Measurements from ENCODE around the gene EFNA5.

Gene EFNA5

DNA sequence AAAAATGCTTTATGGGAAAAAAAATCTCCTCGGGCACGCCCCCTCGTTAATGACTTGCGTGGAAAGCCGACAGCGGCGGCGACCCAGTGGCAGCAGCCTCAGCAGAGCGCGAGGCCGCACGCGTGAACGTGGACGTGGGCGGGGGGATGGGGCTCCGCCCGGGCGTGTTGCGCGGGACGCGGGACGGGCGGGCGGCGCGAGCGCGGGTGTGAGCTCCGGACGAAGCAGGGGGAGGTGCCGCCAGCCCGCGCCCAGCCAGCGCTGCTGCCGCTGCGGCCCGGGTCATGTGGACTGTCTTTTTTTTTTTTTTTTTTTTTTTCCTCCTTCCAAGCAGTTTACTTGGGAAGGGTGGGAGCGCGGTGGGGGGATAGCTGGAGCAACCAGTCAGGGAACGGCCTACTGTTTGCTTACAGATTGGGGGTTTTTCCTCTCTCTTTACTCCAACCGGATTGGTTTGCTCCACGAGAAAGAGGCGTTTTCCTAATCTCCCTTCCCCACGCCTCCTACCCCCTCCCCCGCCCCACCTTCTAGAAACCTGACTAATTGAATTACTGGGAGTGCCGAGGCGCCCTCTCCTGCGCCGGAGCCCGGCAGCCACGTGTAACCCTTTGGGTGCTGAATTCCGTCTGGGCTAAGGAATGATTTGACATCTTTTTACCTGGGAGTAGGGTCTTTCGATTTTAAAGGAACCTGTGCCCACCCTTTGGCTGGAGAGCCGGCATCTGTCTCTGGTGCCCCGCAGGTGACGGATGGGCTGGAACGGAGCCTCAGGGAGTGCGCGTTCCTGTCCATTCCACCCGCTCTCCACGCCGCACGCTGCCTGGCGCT, 1.7 kb upstream of the EFNA5 start:
- peak; percentile 92 for DNase-seq (ENCODE audit: low spot score)

DNA sequence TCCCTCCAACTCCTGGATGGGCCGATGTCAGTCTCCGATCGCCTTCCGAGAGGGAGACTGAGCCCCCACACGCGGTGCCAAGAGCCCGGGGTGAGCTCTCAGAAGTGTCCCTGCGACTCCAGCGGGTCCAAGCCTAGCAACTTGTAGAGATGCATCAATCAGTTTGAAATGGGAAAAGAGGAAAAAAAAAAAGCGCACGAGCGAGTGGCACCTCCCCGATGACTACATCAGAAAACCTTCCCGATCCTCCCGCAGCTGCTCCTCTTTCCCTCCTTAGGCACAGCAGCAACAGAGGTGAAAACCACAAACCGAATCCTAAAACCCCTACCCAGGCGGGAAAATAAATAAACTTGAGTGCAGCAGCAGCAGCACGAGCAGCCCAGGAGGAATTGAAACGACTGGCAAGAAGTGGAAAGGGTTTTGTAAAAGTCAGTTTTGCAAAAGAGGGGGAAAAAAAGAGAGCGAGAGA, 1.0 kb upstream of the EFNA5 start:
- peak; percentile 59 for DNase-seq (ENCODE audit: low spot score)

GRCh38 chr5:107670087-107670931, 428 bp downstream of the EFNA5 start:
- DNase-seq (ENCODE audit: low spot score): peak; percentile 10

DNA sequence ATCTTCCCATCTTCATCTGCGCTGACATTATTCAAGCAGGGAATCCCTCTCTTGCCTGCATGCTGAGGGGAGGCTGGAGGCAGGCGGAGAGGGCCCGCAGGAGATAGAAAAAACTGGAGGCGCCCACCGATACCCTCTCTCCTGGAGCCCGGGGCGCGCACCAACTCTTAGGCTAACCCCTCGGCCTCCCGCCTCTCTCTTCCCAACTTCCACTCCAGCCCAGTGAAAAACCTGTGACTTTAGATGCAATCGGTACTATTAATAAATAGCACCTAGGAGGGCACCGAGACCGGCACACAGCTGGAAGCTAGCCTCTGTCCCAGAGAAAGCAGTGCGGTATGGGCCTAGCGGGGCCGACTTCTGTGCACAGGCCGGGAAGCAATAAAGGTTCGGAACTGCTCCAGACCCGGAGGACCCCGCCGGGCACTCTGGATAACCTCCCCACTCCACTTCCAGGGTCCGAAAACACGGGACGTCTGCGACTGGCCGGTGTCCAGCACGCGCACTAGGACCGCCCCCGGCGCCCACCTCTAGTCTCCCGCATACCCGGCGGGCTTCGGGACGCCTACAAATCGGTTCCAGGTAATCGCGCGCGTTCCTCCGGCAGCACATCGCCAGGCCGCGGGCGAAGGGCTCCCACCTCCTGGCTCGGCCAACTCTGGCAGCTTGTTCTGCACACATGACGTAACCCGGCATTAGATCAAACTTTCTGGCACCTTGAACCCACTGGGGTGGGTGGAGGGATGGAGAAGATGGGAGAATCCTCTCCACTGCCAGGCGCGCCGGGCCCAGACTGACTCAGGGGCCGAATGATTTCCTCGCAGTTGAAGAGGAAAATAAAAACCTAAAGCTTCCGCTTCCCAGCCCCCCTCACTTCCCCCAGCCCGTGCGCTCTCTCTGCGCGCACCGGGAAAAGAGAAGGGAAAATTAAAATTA, 1.4 kb downstream of the EFNA5 start:
- no peak for DNase-seq (ENCODE audit: low spot score)

DNA sequence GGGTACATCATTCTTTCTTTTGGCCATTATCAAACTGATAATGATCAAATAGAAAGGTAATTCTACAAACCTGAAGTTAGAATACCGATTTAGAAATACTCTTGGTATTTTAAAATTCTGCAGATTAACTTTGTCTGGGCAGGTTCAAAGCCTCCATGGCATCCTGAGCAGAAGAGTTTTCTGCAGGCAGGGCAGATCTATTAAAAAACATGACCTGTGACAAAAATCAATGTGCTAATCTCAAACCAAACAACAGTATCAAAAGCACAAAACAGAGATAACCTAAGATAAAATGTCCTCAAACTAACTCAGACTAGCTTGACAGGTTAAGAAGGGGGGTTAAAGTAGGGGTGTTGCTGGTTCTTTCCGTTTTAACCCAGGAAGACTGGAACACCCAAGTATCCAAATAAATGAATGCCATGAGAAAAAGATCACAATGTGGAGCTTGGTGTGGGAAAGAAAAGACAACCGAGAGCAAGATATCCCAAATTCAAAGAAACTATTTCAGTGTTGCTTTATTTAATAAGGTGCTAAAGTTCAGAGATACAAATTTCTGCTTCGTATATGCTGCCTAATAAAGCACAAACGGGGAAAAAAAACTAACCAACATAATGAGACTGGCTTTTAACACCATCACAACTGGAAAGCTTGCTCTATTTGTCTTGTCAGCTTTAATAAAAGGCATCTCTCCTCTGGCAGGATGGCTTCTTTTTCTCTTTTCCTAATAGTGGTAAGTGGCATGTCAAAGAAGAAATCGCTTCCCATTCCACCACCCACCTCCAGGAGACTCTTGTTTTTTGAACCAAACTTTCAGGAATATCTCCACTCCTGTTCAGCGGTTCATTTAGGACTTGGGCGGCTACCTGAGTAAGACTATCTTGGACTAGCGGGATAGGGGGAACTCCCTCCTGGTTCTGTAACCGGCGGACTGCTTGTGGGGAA, 2.3 kb downstream of the EFNA5 start:
- DNase-seq (ENCODE audit: low spot score): no peak

GRCh38 chr5:107666051-107666655, 4.6 kb downstream of the EFNA5 start:
- no peak for DNase-seq (ENCODE audit: low spot score)

DNA sequence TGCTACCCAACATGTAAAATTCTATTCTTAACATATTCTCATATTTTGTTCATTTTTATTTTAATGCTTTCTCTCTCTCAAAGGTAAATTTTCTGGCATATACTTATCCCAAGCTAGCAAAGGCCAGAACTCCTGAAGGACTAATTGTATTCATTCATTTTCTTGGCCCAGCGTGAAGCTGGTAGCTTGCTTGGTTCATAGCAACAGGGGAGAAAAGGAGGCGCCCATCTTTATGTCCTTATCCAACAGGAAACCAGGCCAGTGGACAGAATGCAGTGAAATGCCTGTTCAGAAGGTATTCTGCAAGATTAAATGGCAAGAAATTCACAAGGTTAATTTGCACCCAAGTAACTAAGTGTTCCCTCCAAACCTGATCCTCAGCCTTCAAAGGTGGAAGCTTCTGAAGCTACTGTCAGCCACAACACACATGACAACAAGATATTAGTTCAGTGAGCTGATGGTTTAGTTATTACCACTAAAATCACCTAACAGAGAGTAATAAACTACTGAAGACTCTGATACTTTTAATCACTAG, 5.6 kb downstream of the EFNA5 start:
- no peak for DNase-seq (ENCODE audit: low spot score)

DNA sequence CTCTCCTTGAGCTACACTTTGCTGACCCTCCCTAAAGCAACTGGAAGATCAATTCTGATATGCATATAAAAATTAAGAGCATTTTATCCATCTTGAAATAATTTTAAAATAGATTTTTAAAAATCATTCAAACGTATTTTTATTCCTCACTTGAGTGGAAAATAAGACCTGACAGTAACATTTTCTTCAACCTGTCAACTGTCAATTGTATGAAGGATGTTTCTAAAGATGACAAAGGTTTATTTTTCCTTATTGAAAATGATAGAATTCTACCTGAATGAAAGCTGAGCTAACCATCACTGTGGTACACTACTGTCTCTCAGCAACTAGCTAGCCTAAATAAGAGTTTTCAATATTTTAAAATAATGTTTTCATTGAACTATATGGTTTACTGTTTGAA, 7.0 kb downstream of the EFNA5 start:
- DNase-seq (ENCODE audit: low spot score): no peak

DNA sequence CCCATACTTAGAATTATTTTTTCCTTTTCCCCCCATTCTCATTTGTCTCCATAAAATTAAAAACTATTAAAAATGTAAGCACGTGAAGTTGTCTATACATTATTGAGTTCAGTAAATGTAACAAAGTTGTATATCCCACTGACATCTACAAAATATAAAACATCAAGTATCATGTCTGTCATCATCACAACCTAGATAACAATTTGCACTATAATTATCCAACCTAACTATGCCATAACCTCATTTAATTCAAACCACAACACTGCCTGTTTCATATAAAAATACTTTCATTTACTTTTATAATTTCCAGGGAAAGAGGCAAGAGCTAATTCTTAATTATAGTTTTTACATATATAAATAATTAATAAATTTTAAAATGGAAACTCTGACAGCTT, 9.1 kb downstream of the EFNA5 start:
- DNase-seq (ENCODE audit: low spot score): no peak

DNA sequence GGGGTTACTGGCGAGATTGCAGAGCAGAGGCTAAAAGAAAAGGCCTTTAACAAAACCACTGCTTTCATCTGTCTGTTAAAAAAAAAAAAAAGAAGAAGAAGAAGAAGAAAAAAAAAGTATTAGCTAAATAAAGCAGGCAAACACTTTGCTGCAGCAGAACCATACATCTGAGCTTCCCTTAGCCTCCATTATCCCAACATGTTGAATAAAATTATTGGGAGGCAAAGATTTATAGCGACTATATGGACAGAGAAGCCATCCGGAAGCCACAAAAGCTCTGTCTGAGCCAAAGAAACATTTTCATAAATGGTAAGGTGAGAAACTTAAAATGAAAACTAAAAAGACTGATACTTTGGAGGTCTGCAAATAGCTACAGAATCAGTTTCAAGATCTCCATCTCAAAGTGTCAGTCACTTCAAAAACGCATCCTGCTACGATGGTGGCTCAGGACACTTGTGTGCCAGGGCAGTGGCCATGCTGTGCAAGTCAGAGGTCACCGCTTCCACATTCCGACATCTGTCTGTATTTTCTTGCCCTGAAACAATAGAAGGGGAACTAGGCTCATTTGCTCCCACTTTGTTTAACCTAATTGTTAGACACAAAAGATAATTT, 9.6 kb downstream of the EFNA5 start:
- DNase-seq (ENCODE audit: low spot score): no peak

- DNase-seq (ENCODE audit: low spot score): no peak
These were observed 12.2 kb downstream of the EFNA5 start for GRCh38 chr5:107658528-107658927.

DNA sequence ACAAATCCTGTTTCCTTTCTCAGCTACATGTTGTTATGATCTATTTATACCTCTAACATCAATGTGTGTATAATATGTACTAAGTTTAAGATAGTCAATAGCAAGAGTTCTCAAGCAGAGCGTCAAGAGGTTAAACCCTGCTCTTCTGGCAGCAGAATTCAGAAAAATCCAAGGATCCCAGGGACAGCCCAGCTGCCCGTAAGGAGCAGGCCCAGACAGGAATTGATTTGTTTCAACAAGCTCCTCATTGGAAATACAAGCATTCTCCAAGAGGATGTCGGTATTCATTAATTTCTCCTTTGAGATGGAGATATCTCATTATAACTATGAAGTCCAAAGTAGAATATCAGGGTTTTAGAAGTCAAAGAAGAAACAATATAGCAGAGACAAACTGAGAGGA, 14.9 kb downstream of the EFNA5 start:
- no peak for DNase-seq (ENCODE audit: low spot score)

GRCh38 chr5:107654827-107655226, 15.9 kb downstream of the EFNA5 start:
- no peak for DNase-seq (ENCODE audit: low spot score)

GRCh38 chr5:107653685-107654084, 17.1 kb downstream of the EFNA5 start:
- no peak for DNase-seq (ENCODE audit: low spot score)

GRCh38 chr5:107652839-107653607, 17.7 kb downstream of the EFNA5 start:
- DNase-seq (ENCODE audit: low spot score): no peak

DNA sequence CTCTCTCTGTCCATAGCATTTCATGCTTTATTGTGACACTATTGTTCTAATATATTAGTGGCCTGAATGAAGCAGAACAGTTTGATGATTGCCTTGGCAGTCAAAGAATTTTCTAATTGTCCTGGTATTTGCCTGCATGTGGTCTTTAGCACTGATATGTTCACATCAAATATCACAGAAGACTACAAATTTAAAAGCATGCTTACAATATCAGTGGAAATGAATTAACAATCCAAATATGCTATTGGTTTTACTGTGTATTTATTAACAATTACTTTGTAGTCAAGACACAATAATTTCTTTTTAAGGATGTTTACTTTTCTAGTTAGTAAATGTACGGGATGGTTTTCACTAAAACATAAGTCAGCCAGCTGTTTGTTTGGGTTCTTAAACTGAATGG, 18.3 kb downstream of the EFNA5 start:
- no peak for DNase-seq (ENCODE audit: low spot score)

DNA sequence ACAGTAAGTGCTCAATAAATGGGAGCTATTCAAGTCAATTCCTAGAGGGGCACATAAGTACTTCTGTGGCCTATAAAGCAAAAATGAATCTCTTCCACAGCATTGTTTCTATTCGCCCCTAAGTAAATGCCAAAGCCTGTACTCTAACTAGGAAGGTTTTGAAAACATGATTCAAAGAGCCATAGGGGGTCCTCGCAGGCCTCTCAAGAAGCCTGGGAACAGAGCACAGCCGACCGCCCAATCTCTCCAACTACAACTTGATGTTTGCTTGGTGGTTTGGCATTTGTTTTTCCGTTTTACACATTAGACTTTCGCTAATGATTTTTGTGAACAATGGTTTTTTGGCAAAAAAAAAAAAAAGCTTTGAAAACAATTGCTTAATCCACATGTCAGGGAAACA, 19.4 kb downstream of the EFNA5 start:
- DNase-seq (ENCODE audit: low spot score): no peak

GRCh38 chr5:107646418-107646817, 24.3 kb downstream of the EFNA5 start:
- no peak for DNase-seq (ENCODE audit: low spot score)

DNA sequence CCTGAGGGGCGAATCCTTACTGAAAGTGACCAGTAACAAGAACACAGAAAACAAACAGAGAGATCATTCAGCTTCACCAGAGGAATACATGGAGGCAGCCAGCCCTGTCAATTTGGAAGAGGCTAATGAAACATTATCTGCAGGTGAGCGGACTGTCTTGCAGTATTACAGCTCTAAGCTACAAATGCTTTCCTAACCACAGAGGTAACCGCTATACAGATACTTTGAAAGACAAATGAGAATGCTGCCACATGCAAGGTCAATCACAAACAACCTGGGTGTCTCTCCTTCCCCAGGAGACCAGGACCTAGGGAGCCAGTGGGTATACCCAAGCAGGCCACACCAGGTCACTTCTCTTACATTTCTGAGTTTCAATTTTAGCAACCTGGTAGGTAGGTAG, 30.2 kb downstream of the EFNA5 start:
- DNase-seq (ENCODE audit: low spot score): no peak
